SK-N-SH treated with all-trans-retinoic acid at 6 μM for 48 hours (cell line): ENCODE data around the gene LITAF.

Experiments
- ATAC-seq: fragments of 200-7000 bp; cut with Tn5 transposase; 3 replicates; pipeline ENCODE4 v1.9.1; 2020; ENCODE audit warnings: mild to moderate bottlenecking, moderate library complexity
- ARNTL ChIP-seq: fragments of 450-650 bp; formaldehyde crosslinking; IDR thresholded peaks from 2 replicates; pipeline ENCODE4 v1.5.0; 2020; ENCODE audit warnings: low read depth, mild to moderate bottlenecking, moderate library complexity, borderline replicate concordance
- BACH2 ChIP-seq: fragments of 250-450 bp; sonication (Bioruptor Pico); IDR thresholded peaks from 2 replicates; pipeline ENCODE4 v1.9.0; 2021; ENCODE audit warnings: mild to moderate bottlenecking, borderline replicate concordance
- CSDC2 ChIP-seq: fragments of 250-450 bp; sonication (Bioruptor Pico); IDR thresholded peaks from 2 replicates; pipeline ENCODE4 v1.5.0; 2020; ENCODE audit warnings: mild to moderate bottlenecking, moderate library complexity
- ESRRG ChIP-seq: fragments of 250-450 bp; sonication (Bioruptor Pico); IDR thresholded peaks from 2 replicates; pipeline ENCODE4 v1.6.1; 2021; ENCODE audit warnings: mild to moderate bottlenecking
- GLIS3 ChIP-seq: fragments of 250-450 bp; sonication (Bioruptor Pico); IDR thresholded peaks from 2 replicates; pipeline ENCODE4 v1.5.0; 2020; ENCODE audit warnings: mild to moderate bottlenecking, moderate library complexity
- ISL1 ChIP-seq: fragments of 250-450 bp; sonication (Bioruptor Pico); IDR thresholded peaks from 2 replicates; pipeline ENCODE4 v2.1.2; 2022; ENCODE audit warnings: mild to moderate bottlenecking, moderate library complexity
- OSR1 ChIP-seq: fragments of 250-450 bp; sonication (Bioruptor Pico); IDR thresholded peaks from 2 replicates; pipeline ENCODE4 v1.8.0; 2022; ENCODE audit warnings: moderate library complexity, mild to moderate bottlenecking, inconsistent platforms
- PPARA ChIP-seq: fragments of 250-450 bp; sonication (Bioruptor Pico); IDR thresholded peaks from 2 replicates; pipeline ENCODE4 v1.5.0; 2020; ENCODE audit warnings: mild to moderate bottlenecking, borderline replicate concordance
- RARB ChIP-seq: fragments of 250-450 bp; sonication (Bioruptor Pico); IDR thresholded peaks from 2 replicates; pipeline ENCODE4 v1.8.0; 2021; ENCODE audit warnings: mild to moderate bottlenecking, moderate library complexity
- SNAI2 ChIP-seq: fragments of 250-450 bp; sonication (Bioruptor Pico); IDR thresholded peaks from 2 replicates; pipeline ENCODE4 v1.5.0; 2020; ENCODE audit warnings: mild to moderate bottlenecking, moderate library complexity
- TCF4 ChIP-seq: fragments of 250-450 bp; sonication (Bioruptor Pico); IDR thresholded peaks from 2 replicates; pipeline ENCODE4 v1.8.0; 2021; ENCODE audit warnings: mild to moderate bottlenecking, moderate library complexity, borderline replicate concordance
- TOX ChIP-seq: fragments of 250-450 bp; sonication (Bioruptor Pico); IDR thresholded peaks from 2 replicates; pipeline ENCODE4 v1.8.0; 2021; ENCODE audit warnings: mild to moderate bottlenecking, moderate library complexity, borderline replicate concordance
- ZC3H10 ChIP-seq: fragments of 250-450 bp; sonication (Bioruptor Pico); IDR thresholded peaks from 2 replicates; pipeline ENCODE4 v1.5.1; 2021; ENCODE audit warnings: mild to moderate bottlenecking, moderate library complexity
- ZFP30 ChIP-seq: fragments of 450-650 bp; formaldehyde crosslinking; IDR thresholded peaks from 2 replicates; pipeline ENCODE4 v1.5.0; 2022; ENCODE audit warnings: mild to moderate bottlenecking, moderate library complexity
- ZNF565 ChIP-seq: fragments of 450-650 bp; formaldehyde crosslinking; conservative IDR thresholded peaks from 2 replicates; pipeline ENCODE4 v1.5.0; 2020; ENCODE audit warnings: low read depth, mild to moderate bottlenecking, moderate library complexity
- ZNF70 ChIP-seq: fragments of 450-650 bp; formaldehyde crosslinking; IDR thresholded peaks from 2 replicates; pipeline ENCODE4 v1.5.0; 2020; ENCODE audit warnings: mild to moderate bottlenecking, moderate library complexity
- ZNF8 ChIP-seq: fragments of 450-650 bp; formaldehyde crosslinking; IDR thresholded peaks from 2 replicates; pipeline ENCODE4 v1.5.0; 2020; ENCODE audit warnings: mild to moderate bottlenecking, moderate library complexity
- TF ChIP-seq, protein P1 (sequence below): fragments of 250-450 bp; sonication (Bioruptor Pico); IDR thresholded peaks from 2 replicates; pipeline ENCODE4 v1.5.0; 2020; ENCODE audit warnings: mild to moderate bottlenecking, moderate library complexity
- TF ChIP-seq, protein P2 (sequence below): fragments of 250-450 bp; sonication (Bioruptor Pico); IDR thresholded peaks from 2 replicates; pipeline ENCODE4 v1.5.1; 2021; ENCODE audit warnings: mild to moderate bottlenecking, moderate library complexity
- TF ChIP-seq, protein P3 (sequence below): fragments of 250-450 bp; sonication (Bioruptor Pico); IDR thresholded peaks from 2 replicates; pipeline ENCODE4 v1.8.0; 2021; ENCODE audit warnings: low read depth, mild to moderate bottlenecking, moderate library complexity, borderline replicate concordance
- TF ChIP-seq, protein P4 (sequence below): fragments of 250-450 bp; sonication (Bioruptor Pico); IDR thresholded peaks from 2 replicates; pipeline ENCODE4 v1.5.1; 2020; ENCODE audit warnings: low read depth, mild to moderate bottlenecking, moderate library complexity
- TF ChIP-seq, protein P5 (sequence below): fragments of 250-450 bp; sonication (Bioruptor Pico); IDR thresholded peaks from 2 replicates; pipeline ENCODE4 v1.8.0; 2020; ENCODE audit warnings: mild to moderate bottlenecking, moderate library complexity, borderline replicate concordance

Gene LITAF

DNA sequence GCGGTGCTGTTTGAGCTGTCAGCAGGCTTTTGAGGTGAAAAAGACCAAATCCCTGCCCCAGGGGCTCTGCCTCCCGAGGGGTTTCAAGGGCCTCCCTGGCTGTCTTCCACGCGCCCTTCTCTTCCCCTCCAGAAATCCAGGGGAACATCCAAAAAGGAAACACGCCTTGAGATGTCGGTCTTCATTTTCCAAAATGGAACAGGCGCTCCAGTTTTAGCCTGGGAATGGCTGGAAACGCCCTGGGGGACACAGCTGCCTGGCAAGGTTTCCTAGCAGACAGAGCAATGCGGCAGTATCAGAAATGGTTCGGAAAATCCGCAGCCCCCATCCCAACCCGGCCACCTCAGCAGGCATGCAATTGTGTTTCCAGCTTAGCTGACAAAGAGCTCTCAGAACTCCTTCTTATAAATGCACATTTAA is 16.6 kb upstream of the LITAF start (continued):
- TF ChIP-seq, protein P1, sequence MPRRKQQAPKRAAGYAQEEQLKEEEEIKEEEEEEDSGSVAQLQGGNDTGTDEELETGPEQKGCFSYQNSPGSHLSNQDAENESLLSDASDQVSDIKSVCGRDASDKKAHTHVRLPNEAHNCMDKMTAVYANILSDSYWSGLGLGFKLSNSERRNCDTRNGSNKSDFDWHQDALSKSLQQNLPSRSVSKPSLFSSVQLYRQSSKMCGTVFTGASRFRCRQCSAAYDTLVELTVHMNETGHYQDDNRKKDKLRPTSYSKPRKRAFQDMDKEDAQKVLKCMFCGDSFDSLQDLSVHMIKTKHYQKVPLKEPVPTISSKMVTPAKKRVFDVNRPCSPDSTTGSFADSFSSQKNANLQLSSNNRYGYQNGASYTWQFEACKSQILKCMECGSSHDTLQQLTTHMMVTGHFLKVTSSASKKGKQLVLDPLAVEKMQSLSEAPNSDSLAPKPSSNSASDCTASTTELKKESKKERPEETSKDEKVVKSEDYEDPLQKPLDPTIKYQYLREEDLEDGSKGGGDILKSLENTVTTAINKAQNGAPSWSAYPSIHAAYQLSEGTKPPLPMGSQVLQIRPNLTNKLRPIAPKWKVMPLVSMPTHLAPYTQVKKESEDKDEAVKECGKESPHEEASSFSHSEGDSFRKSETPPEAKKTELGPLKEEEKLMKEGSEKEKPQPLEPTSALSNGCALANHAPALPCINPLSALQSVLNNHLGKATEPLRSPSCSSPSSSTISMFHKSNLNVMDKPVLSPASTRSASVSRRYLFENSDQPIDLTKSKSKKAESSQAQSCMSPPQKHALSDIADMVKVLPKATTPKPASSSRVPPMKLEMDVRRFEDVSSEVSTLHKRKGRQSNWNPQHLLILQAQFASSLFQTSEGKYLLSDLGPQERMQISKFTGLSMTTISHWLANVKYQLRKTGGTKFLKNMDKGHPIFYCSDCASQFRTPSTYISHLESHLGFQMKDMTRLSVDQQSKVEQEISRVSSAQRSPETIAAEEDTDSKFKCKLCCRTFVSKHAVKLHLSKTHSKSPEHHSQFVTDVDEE (CRISPR knock-in tag): no peak
- TF ChIP-seq, protein P2, sequence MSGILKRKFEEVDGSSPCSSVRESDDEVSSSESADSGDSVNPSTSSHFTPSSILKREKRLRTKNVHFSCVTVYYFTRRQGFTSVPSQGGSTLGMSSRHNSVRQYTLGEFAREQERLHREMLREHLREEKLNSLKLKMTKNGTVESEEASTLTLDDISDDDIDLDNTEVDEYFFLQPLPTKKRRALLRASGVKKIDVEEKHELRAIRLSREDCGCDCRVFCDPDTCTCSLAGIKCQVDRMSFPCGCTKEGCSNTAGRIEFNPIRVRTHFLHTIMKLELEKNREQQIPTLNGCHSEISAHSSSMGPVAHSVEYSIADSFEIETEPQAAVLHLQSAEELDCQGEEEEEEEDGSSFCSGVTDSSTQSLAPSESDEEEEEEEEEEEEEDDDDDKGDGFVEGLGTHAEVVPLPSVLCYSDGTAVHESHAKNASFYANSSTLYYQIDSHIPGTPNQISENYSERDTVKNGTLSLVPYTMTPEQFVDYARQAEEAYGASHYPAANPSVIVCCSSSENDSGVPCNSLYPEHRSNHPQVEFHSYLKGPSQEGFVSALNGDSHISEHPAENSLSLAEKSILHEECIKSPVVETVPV: no peak
- TF ChIP-seq, protein P3, sequence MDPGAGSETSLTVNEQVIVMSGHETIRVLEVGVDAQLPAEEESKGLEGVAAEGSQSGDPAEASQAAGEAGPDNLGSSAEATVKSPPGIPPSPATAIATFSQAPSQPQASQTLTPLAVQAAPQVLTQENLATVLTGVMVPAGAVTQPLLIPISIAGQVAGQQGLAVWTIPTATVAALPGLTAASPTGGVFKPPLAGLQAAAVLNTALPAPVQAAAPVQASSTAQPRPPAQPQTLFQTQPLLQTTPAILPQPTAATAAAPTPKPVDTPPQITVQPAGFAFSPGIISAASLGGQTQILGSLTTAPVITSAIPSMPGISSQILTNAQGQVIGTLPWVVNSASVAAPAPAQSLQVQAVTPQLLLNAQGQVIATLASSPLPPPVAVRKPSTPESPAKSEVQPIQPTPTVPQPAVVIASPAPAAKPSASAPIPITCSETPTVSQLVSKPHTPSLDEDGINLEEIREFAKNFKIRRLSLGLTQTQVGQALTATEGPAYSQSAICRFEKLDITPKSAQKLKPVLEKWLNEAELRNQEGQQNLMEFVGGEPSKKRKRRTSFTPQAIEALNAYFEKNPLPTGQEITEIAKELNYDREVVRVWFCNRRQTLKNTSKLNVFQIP: no peak
- TF ChIP-seq ISL1 (CRISPR knock-in tag) (no peak), ZNF565 (CRISPR knock-in tag) (no peak)

DNA sequence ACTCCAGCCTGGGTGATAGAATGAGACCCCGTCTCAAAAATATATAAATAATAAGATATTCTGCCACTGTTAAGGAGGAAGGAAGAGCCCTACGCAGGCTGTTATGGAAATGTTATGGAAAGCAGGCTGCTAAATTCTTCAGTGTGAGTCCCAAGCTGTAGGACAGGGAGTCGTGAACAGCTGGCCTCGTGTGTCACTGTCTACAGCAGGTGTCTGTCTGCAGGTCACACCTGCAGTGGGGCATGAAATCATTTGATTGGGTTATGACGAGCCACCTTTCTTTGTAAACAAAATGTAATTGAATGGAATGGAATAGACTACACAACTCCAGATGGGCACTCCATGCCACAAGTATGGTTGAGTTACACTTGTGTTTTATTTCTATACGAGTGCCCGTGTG is 15.6 kb upstream of the LITAF start:
- TF ChIP-seq ZNF565 (CRISPR knock-in tag) (no peak), SNAI2 (CRISPR knock-in tag) (no peak), ESRRG (CRISPR knock-in tag) (no peak), ZNF70 (CRISPR knock-in tag) (no peak), RARB (CRISPR knock-in tag) (no peak), ISL1 (CRISPR knock-in tag) (no peak), ARNTL (CRISPR knock-in tag) (no peak), GLIS3 (CRISPR knock-in tag) (no peak), ZNF8 (no peak), TCF4 (CRISPR knock-in tag) (no peak), ZFP30 (no peak), BACH2 (CRISPR knock-in tag) (no peak), ZC3H10 (no peak), CSDC2 (CRISPR knock-in tag) (no peak), PPARA (no peak), OSR1 (CRISPR knock-in tag) (no peak), TOX (CRISPR knock-in tag) (no peak)
- TF ChIP-seq, protein P4, sequence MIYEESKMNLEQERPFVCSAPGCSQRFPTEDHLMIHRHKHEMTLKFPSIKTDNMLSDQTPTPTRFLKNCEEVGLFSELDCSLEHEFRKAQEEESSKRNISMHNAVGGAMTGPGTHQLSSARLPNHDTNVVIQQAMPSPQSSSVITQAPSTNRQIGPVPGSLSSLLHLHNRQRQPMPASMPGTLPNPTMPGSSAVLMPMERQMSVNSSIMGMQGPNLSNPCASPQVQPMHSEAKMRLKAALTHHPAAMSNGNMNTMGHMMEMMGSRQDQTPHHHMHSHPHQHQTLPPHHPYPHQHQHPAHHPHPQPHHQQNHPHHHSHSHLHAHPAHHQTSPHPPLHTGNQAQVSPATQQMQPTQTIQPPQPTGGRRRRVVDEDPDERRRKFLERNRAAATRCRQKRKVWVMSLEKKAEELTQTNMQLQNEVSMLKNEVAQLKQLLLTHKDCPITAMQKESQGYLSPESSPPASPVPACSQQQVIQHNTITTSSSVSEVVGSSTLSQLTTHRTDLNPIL: no peak
- TF ChIP-seq, protein P5, sequence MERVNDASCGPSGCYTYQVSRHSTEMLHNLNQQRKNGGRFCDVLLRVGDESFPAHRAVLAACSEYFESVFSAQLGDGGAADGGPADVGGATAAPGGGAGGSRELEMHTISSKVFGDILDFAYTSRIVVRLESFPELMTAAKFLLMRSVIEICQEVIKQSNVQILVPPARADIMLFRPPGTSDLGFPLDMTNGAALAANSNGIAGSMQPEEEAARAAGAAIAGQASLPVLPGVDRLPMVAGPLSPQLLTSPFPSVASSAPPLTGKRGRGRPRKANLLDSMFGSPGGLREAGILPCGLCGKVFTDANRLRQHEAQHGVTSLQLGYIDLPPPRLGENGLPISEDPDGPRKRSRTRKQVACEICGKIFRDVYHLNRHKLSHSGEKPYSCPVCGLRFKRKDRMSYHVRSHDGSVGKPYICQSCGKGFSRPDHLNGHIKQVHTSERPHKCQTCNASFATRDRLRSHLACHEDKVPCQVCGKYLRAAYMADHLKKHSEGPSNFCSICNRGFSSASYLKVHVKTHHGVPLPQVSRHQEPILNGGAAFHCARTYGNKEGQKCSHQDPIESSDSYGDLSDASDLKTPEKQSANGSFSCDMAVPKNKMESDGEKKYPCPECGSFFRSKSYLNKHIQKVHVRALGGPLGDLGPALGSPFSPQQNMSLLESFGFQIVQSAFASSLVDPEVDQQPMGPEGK (CRISPR knock-in tag): no peak
- no peak for ATAC-seq

DNA sequence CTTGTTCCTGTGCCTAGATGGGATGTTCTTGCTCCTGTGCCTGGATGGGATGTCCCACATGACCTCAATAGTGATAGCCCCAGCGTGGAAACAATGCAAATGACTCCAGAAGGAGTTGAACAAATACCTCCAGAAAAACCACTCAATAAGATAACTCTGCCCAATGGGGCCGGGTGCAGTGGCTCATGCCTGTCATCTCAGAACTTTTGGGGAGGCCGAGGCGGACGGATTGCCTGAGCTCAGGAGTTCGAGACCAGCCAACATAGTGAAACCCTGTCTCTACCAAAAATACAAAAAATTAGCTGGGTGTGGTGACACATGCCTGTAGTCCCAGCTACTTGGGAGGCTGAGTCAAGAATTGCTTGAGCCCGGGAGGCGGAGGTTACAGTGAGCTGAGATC is 15.2 kb upstream of the LITAF start:
- ATAC-seq: no peak
- TF ChIP-seq, protein P5 (CRISPR knock-in tag): no peak
- TF ChIP-seq, protein P2: no peak
- no peak for TF ChIP-seq CSDC2 (CRISPR knock-in tag)
- no peak for TF ChIP-seq PPARA
- TF ChIP-seq ESRRG (CRISPR knock-in tag): no peak
- TF ChIP-seq, protein P4: no peak
- no peak for TF ChIP-seq ZFP30
- TF ChIP-seq ISL1 (CRISPR knock-in tag): no peak
- TF ChIP-seq GLIS3 (CRISPR knock-in tag): no peak
